HCT116 (cell line): ENCODE measurements around the gene SEC61G. TPM values are rescaled to one million over a fixed set of nuclear protein-coding genes. Genes with fewer than 3 reads are reported as not detected.

Experiments used
- ATAC-seq: fragments of 200-7000 bp; cut with Tn5 transposase; 2 replicates; pipeline ENCODE4 v1.9.1; 2020; ENCODE audit warnings: mild to moderate bottlenecking, moderate library complexity
- BruUV-seq: library from RNA; stranded (reverse); fragments of 400-500 nt; replicated peaks from 2 replicates; lab custom pipeline; 2021; lab: Mats Ljungman, UMichigan
- CTCF ChIA-PET: fragments of 300-600 bp; sonication (Branson Sonifier 250); formaldehyde crosslinking; loops from one replicate; lab custom pipeline; 2021; ENCODE audit warnings: antibody characterized with exemption; lab: Charles Lee
- POLR2A ChIA-PET: fragments of 300-600, 350-600 bp; sonication (Branson Sonifier 250); formaldehyde crosslinking; loops from one replicate; lab custom pipeline; 2021; ENCODE audit warnings: antibody characterized with exemption; lab: Charles Lee
- RAD21 ChIA-PET, 2 experiments: fragments of 300-600 bp; sonication (Branson Sonifier 250); formaldehyde crosslinking; loops; one replicate each; lab custom pipeline; 2023; ENCODE audit warnings: low total read pairs in 2 of 2; ENCODE audit not compliant: uncharacterized antibody in 2 of 2, unreplicated experiment in 2 of 2, low non-redundant PET in 1 of 2; lab: Charles Lee
- DNase-seq: peaks from one replicate; pipeline ENCODE4 v3.0.0-alpha.2; 2010; ENCODE audit warnings: low read depth, low spot score
- H2AFZ ChIP-seq: fragments of 200-600 bp; shearing (Covaris generic), sonication (generic); 2 replicates; pipeline ENCODE4 v1.6.1; 2017; ENCODE audit warnings: low read depth, mixed run types, mixed read lengths, antibody characterized with exemption, low read length; ENCODE audit not compliant: poor library complexity, severe bottlenecking
- H3K27ac ChIP-seq: 2 replicates; pipeline ENCODE4 v1.5.1; 2012; ENCODE audit warnings: low read depth, low read length
- H3K27me3 ChIP-seq: fragments of 200-600 bp; sonication (generic); 2 replicates; pipeline ENCODE4 v1.6.1; 2016; ENCODE audit warnings: mixed run types, low read length, mixed read lengths; ENCODE audit not compliant: insufficient read depth
- H3K36me3 ChIP-seq, 2 experiments: fragments of 200-500 bp in 1 of 2; fragments of 200-600 bp in 1 of 2; sonication (Bioruptor generic) in 1 of 2; sonication (generic) in 1 of 2; 2 replicates each; pipeline versions ENCODE4 v1.5.1 to v1.6.1; 2014 to 2016; ENCODE audit warnings: low read length in 2 of 2, inconsistent platforms in 1 of 2, mixed read lengths in 1 of 2, mixed run types in 1 of 2; ENCODE audit not compliant: insufficient read depth in 2 of 2, control insufficient read depth in 1 of 2
- H3K4me1 ChIP-seq, 2 experiments: fragments of 200-600 bp in 1 of 2; sonication (generic) in 1 of 2; 2 replicates each; pipeline versions ENCODE4 v1.5.1 to v1.6.1; 2012 to 2017; ENCODE audit warnings: low read length in 2 of 2, inconsistent platforms in 1 of 2, mild to moderate bottlenecking in 1 of 2, mixed read lengths in 1 of 2, mixed run types in 1 of 2, moderate library complexity in 1 of 2; ENCODE audit not compliant: insufficient read depth in 2 of 2, control insufficient read depth in 1 of 2
- H3K4me2 ChIP-seq: fragments of 200-600 bp; sonication (generic); 2 replicates; pipeline ENCODE4 v1.6.1; 2017; ENCODE audit warnings: mixed run types, low read length, mixed read lengths
- H3K4me3 ChIP-seq, 2 experiments: fragments of 200-600 bp in 1 of 2; sonication (generic) in 1 of 2; replicated peaks in 1 of 2; 2 replicates each; pipeline ENCODE4 v1.5.1; 2011 to 2016; ENCODE audit warnings: low read length in 2 of 2, control low read depth in 1 of 2, low read depth in 1 of 2, mild to moderate bottlenecking in 1 of 2, mixed read lengths in 1 of 2, mixed run types in 1 of 2
- H3K79me2 ChIP-seq: fragments of 200-600 bp; sonication (generic); 2 replicates; pipeline ENCODE4 v1.6.1; 2017; ENCODE audit warnings: mild to moderate bottlenecking, mixed run types, low read length, moderate library complexity, mixed read lengths; ENCODE audit not compliant: insufficient read depth
- H3K9ac ChIP-seq: fragments of 200-600 bp; sonication (generic); 2 replicates; pipeline ENCODE4 v1.6.1; 2016; ENCODE audit warnings: low read length, mixed read lengths
- H3K9me2 ChIP-seq: fragments of 200-600 bp; sonication (generic), shearing (Covaris generic); 2 replicates; pipeline ENCODE4 v1.6.1; 2017; ENCODE audit warnings: mixed run types, mild to moderate bottlenecking, moderate library complexity; ENCODE audit not compliant: insufficient read depth
- H3K9me3 ChIP-seq, 2 experiments: fragments of 200-500 bp in 1 of 2; fragments of 200-600 bp in 1 of 2; sonication (Bioruptor generic) in 1 of 2; sonication (generic) in 1 of 2; 2 replicates each; pipeline ENCODE4 v1.6.1; 2014 to 2017; ENCODE audit warnings: low read length in 2 of 2, mixed read lengths in 2 of 2, inconsistent platforms in 1 of 2, low read depth in 1 of 2, mild to moderate bottlenecking in 1 of 2, mixed run types in 1 of 2, moderate library complexity in 1 of 2; ENCODE audit not compliant: control insufficient read depth in 1 of 2, insufficient read depth in 1 of 2
- H4K20me1 ChIP-seq: fragments of 200-600 bp; sonication (generic), shearing (Covaris generic); 2 replicates; pipeline ENCODE4 v1.6.1; 2017; ENCODE audit warnings: mixed run types, mild to moderate bottlenecking, moderate library complexity; ENCODE audit not compliant: insufficient read depth
- ELF1 ChIP-seq: IDR thresholded peaks from 2 replicates; pipeline ENCODE4 v1.6.1; 2012; ENCODE audit warnings: low read depth, borderline replicate concordance
- EZH2phosphoT487 ChIP-seq: fragments of 200-600 bp; IDR thresholded peaks from 2 replicates; pipeline ENCODE4 v1.6.1; 2018; ENCODE audit warnings: antibody characterized with exemption, borderline replicate concordance
- FOSL1 ChIP-seq: IDR thresholded peaks from 2 replicates; pipeline ENCODE4 v1.6.1; 2012; ENCODE audit warnings: low read depth
- JUND ChIP-seq: IDR thresholded peaks from 2 replicates; pipeline ENCODE4 v1.6.1; 2012
- POLR2A ChIP-seq: IDR thresholded peaks from 2 replicates; pipeline ENCODE4 v1.7.0; 2011; ENCODE audit warnings: borderline replicate concordance; ENCODE audit not compliant: insufficient read depth, insufficient read length; ENCODE audit errors: extremely low read depth
- POLR2AphosphoS5 ChIP-seq: IDR thresholded peaks from 2 replicates; pipeline ENCODE4 v1.6.1; 2011; ENCODE audit warnings: mild to moderate bottlenecking, low read depth, low read length, moderate library complexity
- SIN3A ChIP-seq: IDR thresholded peaks from 2 replicates; pipeline ENCODE4 v1.6.1; 2012; ENCODE audit warnings: low read depth
- SP1 ChIP-seq: IDR thresholded peaks from 2 replicates; pipeline ENCODE4 v1.6.1; 2012; ENCODE audit warnings: low read depth
- YY1 ChIP-seq: IDR thresholded peaks from 2 replicates; pipeline ENCODE4 v1.6.1; 2011; ENCODE audit warnings: low read length, low read depth, moderate library complexity, mild to moderate bottlenecking; ENCODE audit not compliant: insufficient replicate concordance; ENCODE audit errors: extremely low read depth
- ZFX ChIP-seq: fragments of 450-650 bp; IDR thresholded peaks from 2 replicates; pipeline ENCODE4 v1.6.1; 2017
- intact Hi-C: fragments of 100-400 bp; cut with micrococcal nuclease; formaldehyde crosslinking; loops from 2 replicates; pipeline ENCODE4 v1.10.0; 2022
- total RNA-seq: library from RNA; stranded (reverse); gene quantifications from one replicate; pipeline ENCODE4 v1.2.1, GENCODE V29; 2021; ENCODE audit not compliant: unreplicated experiment
- TF ChIP-seq, protein P1 (sequence below): IDR thresholded peaks from 2 replicates; pipeline ENCODE4 v1.6.1; 2012
- TF ChIP-seq, protein P2 (sequence below), 3 experiments: fragments of 200-600 bp in 1 of 3; sonication (generic) in 1 of 3; IDR thresholded peaks in 2 of 3; conservative IDR thresholded peaks in 1 of 3; 2 replicates each; pipeline ENCODE4 v1.5.1; 2012 to 2017; ENCODE audit warnings: low read depth in 2 of 3, low read length in 2 of 3, antibody characterized with exemption in 1 of 3, borderline replicate concordance in 1 of 3, control low read depth in 1 of 3, mild to moderate bottlenecking in 1 of 3, mixed read lengths in 1 of 3, mixed run types in 1 of 3, moderate library complexity in 1 of 3; ENCODE audit not compliant: insufficient read depth in 1 of 3
- TF ChIP-seq, protein P3 (sequence below): IDR thresholded peaks from 2 replicates; pipeline ENCODE4 v1.6.1; 2012; ENCODE audit warnings: low read depth

Gene SEC61G
- total RNA-seq, 1 experiment from 2014 or later: 147 TPM

DNA sequence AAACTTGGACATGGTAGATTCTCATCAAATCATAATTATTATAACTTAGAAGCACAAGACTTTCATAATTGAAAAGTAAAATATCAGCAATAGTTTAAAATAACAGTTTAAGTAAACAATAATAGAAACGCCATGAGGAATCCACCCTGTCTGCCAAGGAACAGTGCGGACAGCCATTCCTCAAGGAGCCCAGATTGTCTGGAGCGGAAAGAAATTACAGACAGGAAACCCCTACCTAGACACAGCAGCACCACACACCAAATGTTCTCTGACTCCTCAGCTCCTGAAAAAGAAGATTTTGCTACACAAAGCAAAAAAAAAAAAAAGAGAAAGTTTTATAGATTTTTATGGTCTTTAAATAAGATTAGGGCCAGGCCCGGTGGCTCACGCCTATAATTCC, 21.5 kb upstream of the SEC61G start:
- ChIA-PET POLR2A (interaction anchor here (0.9 kb wide), 1 partner anchor 8 kb away, joined by 4 read pairs; no protein-coding TSS in a partner anchor), RAD21 (interaction anchor here in 1 of 2 experiments (0.6 kb wide), 1 partner anchor 17 kb away, joined by 3 read pairs; no protein-coding TSS in a partner anchor), CTCF (no interaction called here)
- no peaks in the 10 kb centered on the region for H3K36me3 ChIP-seq
- H3K4me3 ChIP-seq: no peak overlapping the region
- no peak overlapping the region for H3K27ac ChIP-seq
- DNase-seq: no peak
- peaks cover 12 to 19% of the 10 kb centered on the region in 2 experiments for H3K4me1 ChIP-seq
- no peaks in the 10 kb centered on the region for H3K79me2 ChIP-seq
- no peak for TF ChIP-seq ZFX
- no peak for TF ChIP-seq YY1
- no peak for TF ChIP-seq POLR2A
- no peak for TF ChIP-seq EZH2phosphoT487
- TF ChIP-seq, protein P1, sequence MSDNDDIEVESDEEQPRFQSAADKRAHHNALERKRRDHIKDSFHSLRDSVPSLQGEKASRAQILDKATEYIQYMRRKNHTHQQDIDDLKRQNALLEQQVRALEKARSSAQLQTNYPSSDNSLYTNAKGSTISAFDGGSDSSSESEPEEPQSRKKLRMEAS: no peak
- no peak for TF ChIP-seq POLR2AphosphoS5
- no peak for TF ChIP-seq SIN3A
- no peak for TF ChIP-seq SP1
- H3K9me3 ChIP-seq: peaks cover 0 to under 1% of the 10 kb centered on the region in 2 experiments; a peak in 1 of 4 replicates
- no peak for ATAC-seq
- intact Hi-C loops: no loop called here
- no peak overlapping the region for H3K9ac ChIP-seq
- H2AFZ ChIP-seq: no peak overlapping the region
- no peaks in the 10 kb centered on the region for H3K9me2 ChIP-seq
- no peaks in the 10 kb centered on the region for H4K20me1 ChIP-seq
- H3K4me2 ChIP-seq: no peak overlapping the region
- BruUV-seq: no TSS peak
- H3K27me3 ChIP-seq: no peaks in the 10 kb centered on the region

DNA sequence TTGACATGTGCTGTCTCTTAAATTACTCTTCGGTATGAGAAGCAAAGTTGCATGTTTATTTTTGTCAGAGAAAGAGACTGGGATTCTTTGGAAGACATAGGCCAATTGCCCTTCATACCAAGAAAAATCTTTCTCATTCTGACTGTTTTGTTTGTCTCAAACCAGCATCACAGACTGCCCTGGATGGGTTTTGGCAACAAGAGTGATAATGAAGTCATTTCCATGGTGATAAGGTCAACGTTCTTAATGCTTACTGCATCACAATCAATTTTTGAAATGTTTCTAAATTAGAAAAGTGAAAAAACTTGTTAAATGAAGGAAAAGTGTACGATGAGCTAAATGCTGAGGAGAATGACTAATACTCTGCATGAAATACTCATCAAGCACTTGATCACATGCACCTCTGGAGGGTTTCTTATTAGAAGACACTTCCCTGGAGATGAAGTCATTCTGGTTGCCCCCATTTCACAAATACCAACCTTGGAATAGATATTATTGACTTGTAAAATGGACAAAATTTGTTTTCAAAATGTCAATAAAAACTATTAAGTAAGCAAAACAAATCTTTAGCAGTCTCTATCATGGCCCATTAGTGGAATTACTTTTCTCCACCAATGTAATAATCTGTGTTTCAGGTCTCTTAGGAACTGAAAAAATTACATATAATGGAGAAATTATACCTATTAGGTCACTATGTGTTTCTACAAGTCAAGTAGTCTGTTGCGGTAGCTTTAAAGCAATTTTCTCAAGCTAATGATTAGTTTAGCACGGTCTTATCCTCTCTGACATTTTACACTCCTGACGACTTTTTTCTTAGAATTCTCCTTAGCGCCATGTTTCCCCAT, 19.9 kb upstream of the SEC61G start:
- intact Hi-C loops: no loop called here
- TF ChIP-seq, protein P2, sequence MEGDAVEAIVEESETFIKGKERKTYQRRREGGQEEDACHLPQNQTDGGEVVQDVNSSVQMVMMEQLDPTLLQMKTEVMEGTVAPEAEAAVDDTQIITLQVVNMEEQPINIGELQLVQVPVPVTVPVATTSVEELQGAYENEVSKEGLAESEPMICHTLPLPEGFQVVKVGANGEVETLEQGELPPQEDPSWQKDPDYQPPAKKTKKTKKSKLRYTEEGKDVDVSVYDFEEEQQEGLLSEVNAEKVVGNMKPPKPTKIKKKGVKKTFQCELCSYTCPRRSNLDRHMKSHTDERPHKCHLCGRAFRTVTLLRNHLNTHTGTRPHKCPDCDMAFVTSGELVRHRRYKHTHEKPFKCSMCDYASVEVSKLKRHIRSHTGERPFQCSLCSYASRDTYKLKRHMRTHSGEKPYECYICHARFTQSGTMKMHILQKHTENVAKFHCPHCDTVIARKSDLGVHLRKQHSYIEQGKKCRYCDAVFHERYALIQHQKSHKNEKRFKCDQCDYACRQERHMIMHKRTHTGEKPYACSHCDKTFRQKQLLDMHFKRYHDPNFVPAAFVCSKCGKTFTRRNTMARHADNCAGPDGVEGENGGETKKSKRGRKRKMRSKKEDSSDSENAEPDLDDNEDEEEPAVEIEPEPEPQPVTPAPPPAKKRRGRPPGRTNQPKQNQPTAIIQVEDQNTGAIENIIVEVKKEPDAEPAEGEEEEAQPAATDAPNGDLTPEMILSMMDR (IDR thresholded peaks at IDR 0.05 in 2 of 3, conservative IDR thresholded peaks at IDR 0.05 in 1 of 3; ENCODE audit: borderline replicate concordance in 1 of 3, insufficient read depth in 1 of 3, low read depth in 2 of 3, low read length in 2 of 3): no peak
- TF ChIP-seq SIN3A: no peak
- TF ChIP-seq, protein P3, sequence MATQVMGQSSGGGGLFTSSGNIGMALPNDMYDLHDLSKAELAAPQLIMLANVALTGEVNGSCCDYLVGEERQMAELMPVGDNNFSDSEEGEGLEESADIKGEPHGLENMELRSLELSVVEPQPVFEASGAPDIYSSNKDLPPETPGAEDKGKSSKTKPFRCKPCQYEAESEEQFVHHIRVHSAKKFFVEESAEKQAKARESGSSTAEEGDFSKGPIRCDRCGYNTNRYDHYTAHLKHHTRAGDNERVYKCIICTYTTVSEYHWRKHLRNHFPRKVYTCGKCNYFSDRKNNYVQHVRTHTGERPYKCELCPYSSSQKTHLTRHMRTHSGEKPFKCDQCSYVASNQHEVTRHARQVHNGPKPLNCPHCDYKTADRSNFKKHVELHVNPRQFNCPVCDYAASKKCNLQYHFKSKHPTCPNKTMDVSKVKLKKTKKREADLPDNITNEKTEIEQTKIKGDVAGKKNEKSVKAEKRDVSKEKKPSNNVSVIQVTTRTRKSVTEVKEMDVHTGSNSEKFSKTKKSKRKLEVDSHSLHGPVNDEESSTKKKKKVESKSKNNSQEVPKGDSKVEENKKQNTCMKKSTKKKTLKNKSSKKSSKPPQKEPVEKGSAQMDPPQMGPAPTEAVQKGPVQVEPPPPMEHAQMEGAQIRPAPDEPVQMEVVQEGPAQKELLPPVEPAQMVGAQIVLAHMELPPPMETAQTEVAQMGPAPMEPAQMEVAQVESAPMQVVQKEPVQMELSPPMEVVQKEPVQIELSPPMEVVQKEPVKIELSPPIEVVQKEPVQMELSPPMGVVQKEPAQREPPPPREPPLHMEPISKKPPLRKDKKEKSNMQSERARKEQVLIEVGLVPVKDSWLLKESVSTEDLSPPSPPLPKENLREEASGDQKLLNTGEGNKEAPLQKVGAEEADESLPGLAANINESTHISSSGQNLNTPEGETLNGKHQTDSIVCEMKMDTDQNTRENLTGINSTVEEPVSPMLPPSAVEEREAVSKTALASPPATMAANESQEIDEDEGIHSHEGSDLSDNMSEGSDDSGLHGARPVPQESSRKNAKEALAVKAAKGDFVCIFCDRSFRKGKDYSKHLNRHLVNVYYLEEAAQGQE: no peak
- no peak for TF ChIP-seq JUND
- no peak for TF ChIP-seq FOSL1
- TF ChIP-seq, protein P1: no peak
- no peak for TF ChIP-seq ELF1

More for the DNA sequence above, 19.9 kb upstream of the SEC61G start:
- ChIA-PET CTCF (interaction anchor here (1.0 to 1.3 kb wide), 3 partner anchors 10 to 492 kb away, joined by 3 to 5 read pairs (median 3); no protein-coding TSS in a partner anchor), RAD21 (no interaction called here), POLR2A (no interaction called here)
- no TSS peak for BruUV-seq
- Histone ChIP-seq H3K27me3 (no peaks in the 10 kb centered on the region), H3K9me2 (no peaks in the 10 kb centered on the region), H3K27ac (no peak overlapping the region), H3K4me3 (no peak overlapping the region), H3K9ac (no peak overlapping the region), H3K9me3 (peaks cover 0 to 3% of the 10 kb centered on the region in 2 experiments; a peak in 2 of 4 replicates), H2AFZ (peak overlapping the region; percentile 37), H4K20me1 (no peaks in the 10 kb centered on the region), H3K4me2 (peak overlapping the region; percentile 26; the same call in 1 of the 2 replicates), H3K36me3 (no peaks in the 10 kb centered on the region), H3K4me1 (peaks cover 12 to 18% of the 10 kb centered on the region in 2 experiments), H3K79me2 (no peaks in the 10 kb centered on the region)
- ATAC-seq (no peak), DNase-seq (no peak)
